A204.1 (cell line): Measurements from ENCODE around the gene GRIP1.

Experiments
- FAIRE-seq: peaks from 2 replicates; lab custom pipeline; 2012; peaks lifted over from hg19 to GRCh38; lab: Jason Lieb, UNC

Gene GRIP1

DNA sequence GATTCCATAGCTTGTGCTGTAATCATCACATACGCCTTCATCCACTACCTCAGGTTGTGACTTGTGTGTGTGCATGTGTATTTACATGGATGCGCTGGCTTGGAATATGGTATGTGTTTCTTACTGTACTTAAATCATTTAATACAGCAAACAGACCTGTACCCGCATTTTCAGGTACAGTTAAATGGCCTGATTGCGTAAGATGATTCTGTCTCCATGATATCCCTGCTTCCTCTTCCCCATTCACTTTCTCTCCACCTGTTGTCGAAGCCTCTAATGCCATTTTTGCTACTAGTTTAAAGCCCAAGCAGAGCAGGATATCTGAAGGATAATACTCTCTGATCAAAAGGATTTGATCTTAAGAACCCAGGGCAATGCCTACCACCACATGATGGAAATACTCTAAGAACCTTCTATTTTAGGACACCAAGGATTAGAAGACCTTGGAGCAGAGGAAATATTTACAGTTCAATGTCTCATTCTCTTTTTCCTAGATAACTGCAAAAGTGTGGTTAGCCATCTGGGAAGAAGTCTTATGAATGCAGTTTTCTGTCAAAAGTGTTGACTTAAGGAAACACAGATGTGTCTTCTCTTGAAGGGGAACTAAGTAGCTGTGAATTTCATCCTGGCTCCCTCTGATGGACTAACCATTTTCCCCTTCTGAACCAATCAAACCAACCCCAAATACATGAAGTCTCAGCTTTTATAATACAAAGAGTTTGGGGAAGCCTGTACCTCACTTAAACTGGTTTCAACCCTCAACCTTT is 297.9 kb downstream of the GRIP1 start:
- no peak for FAIRE-seq

GRCh38 chr12:66379616-66380015 is 299.3 kb downstream of the GRIP1 start:
- no peak for FAIRE-seq

- no peak for FAIRE-seq
These were observed 303.3 kb downstream of the GRIP1 start for GRCh38 chr12:66375560-66375959.

- FAIRE-seq = no peak
These were observed 306.9 kb downstream of the GRIP1 start for GRCh38 chr12:66371982-66372381.

DNA sequence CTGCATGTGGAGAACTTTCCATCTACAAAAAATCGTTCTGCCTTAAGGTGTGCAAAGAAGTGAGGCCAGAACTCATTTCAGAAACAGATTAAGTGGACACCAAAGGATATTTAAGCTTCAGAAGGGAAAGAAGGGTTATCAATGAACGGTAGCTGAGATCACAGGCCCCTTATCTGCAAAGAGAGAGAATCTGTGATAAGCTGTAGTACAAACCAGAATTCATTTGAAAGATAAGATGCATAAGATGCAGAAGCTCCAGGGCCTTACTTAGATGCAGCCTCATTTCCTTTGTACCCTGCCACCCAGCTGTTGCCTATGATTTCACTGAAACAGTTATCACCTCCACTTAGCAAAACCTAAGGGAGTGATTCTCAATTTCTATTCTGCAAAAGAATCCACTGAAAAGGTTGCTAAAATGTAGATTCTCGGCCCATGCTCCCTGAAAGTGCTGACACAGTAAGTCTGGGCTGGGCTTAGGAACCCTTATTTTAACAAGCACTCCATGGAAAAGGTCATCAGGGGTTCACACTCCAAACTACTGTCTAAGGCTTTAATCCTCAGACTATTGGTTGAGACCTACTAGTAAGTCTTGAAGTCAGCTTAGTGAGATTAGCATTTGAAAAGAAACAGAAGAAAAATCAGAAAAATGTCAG is 311.7 kb downstream of the GRIP1 start:
- FAIRE-seq = no peak

DNA sequence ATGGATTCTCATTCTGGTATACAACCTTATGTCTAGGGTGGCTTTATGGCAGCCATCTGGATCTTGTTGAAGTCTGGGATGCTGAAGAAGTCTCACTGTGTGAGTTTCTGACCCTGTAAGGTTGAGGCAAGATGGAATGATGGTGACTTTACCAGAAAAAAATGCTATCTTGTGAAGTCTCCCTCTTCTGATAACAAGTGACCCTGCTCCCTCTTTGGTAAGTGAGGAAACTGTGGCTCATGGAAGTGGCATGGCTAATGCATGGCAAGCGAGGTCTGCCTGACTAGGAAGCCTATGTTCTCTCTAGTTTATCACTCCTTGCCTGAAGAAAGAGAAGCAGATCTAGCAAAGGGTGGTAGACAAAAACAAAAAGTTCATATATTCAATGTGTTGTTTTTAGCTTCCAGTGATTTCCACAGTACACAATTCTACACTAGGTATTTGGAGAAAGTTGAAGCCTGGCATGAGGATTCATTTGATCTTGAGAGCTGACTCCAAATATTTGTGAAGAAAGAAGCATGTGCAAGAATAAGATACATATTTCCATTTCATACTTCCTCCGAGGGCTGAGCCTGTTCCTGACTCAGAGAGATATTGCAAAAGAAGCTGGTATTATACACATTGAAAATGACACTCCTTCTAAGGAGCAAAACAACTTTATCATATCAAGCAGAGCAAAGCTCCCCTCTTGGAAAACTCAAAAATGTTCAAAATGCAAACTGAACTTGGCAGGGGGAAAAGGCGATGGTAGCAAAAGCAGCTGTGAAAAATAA is 313.0 kb downstream of the GRIP1 start:
- FAIRE-seq = no peak

DNA sequence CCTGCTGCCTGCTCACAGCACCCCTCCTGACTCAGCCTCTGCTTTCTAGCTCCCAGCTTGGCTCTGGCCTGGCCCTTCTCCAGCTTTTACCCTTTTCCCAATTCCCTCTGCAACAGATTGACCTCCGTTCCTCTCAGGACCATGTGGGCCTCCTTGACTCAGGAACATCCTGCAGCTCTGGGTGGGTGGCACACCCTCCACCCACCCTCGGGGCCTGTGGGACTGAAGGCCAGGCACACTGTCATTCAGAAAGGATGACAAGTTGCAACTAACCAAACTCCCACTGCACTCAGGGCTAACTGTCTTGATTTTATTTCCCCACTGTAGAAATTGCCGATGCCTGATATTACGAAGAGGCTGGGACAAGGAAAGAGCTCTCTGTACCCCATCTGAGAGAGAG is 317.2 kb downstream of the GRIP1 start:
- FAIRE-seq = no peak

GRCh38 chr12:66359300-66359699 is 319.6 kb downstream of the GRIP1 start:
- no peak for FAIRE-seq

- no peak for FAIRE-seq
These were observed 324.6 kb downstream of the GRIP1 start for GRCh38 chr12:66354291-66354690.

DNA sequence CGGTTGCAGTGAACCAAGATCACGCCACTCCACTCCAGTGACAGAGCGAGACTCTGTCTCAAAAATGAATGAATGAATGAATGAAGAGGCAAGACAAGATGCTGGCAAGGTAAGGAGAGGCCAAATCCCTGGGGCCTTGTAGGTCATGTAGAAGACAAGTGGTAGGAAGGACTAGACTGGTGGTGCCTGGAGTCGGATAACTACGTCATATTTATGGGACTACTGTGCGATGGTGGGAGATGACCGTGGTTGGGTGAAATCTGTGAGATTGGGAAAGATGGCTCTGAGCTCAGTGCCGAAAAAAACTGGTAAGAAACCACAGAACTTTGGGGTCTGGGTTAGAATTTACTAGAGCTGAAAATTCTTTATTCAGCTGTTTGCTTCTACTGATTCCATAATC is 326.0 kb downstream of the GRIP1 start:
- FAIRE-seq = no peak

DNA sequence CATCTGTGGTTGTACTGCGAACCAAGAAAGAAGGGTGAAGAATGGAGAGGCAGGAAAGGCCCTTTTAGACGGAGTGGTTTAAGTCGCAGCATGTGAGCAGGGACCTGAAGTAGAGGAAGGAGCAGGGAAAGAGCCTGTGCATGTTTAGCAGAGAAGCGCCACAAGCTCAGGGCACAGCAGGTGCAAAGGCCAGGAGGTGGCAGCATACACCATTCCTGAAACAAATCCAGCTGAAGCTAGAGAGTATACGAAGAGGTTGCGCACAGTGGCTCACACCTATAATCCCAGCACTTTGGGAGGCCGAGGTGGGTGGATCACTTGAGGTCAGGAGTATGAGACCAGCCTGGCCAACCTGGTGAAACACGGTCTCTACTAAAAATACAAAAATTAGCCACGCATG is 326.7 kb downstream of the GRIP1 start:
- FAIRE-seq = no peak

- FAIRE-seq = no peak
These were observed 327.6 kb downstream of the GRIP1 start for GRCh38 chr12:66351301-66351700.

DNA sequence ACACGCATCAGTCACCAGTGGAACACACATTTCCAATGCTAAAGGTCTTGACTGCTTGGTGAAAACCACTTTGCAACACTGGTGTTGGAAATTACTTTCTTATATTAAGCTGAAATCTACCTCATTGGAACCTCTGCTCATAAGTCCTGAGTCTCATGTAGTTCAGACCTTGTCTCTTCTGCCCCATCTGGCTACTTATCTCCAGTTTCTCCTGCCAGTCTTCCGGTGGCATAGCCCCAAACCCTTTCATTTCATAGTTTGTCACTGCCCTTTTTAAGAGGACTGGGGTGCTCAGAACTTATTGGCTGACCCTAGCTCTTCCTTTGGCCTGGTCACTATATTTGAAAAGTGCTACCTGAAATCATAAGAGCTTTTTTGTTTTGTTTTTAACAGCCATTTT is 332.9 kb downstream of the GRIP1 start:
- FAIRE-seq = no peak

DNA sequence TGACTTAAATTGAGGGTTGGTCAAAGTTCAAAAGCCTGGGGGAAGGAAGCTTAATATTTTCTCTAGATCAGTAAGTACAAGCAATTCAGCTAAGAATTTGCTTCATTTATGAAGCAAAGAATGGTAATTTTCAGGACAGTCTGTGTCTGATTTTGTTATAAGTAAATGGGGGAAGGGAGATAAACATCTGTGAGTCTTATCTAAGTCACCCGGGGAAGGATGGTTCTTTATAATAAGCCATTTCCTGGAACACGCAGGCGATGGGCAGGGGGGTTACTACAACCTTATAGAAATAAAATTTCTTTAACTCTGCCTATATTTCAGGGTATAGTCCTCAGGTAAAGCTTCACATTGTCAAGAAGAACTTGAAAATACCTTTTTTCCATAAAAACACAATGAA is 333.7 kb downstream of the GRIP1 start:
- no peak for FAIRE-seq

- no peak for FAIRE-seq
These were observed 337.8 kb downstream of the GRIP1 start for GRCh38 chr12:66341126-66341525.

GRCh38 chr12:66340131-66340530 is 338.7 kb downstream of the GRIP1 start:
- FAIRE-seq = no peak

GRCh38 chr12:66337381-66338010 is 341.4 kb downstream of the GRIP1 start:
- no peak for FAIRE-seq

DNA sequence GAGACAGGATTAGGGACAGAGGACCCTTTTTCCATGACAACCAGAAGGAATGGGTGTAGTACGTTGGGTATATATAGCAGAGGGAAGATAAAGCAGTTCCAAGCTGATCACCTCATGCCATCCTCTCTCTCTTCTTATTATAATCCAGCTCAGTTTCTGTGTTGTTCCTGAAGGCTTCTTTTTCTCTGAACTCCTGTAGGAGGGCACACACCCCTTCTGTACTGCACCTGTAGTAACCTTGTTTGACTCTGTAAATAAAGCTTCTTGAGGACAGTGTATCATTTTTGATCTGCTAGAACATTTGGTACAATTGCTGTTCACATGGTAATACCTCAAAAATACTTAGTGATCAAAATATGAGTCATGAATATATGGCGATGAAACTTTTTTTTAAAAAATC is 343.1 kb downstream of the GRIP1 start:
- FAIRE-seq = no peak

- FAIRE-seq = no peak
These were observed 347.1 kb downstream of the GRIP1 start for GRCh38 chr12:66331814-66332213.

DNA sequence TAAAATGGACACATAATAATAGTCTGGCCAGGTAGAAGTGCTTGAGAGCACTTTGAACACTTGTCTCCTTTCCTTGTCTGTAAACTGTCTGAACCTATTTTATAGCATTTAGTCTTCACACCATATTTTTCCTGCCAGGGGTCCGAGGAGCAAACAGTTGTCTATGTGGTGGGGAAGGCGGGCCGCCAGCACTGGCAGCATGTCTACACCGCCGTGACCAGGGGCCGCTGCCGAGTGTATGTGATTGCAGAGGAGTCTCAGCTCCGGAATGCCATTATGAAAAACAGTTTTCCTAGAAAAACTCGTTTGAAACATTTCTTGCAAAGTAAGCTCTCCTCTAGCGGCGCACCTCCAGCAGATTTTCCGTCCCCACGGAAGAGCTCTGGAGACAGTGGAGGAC is 347.9 kb downstream of the GRIP1 start:
- FAIRE-seq = no peak

GRCh38 chr12:66329941-66330340 is 348.9 kb downstream of the GRIP1 start:
- no peak for FAIRE-seq

DNA sequence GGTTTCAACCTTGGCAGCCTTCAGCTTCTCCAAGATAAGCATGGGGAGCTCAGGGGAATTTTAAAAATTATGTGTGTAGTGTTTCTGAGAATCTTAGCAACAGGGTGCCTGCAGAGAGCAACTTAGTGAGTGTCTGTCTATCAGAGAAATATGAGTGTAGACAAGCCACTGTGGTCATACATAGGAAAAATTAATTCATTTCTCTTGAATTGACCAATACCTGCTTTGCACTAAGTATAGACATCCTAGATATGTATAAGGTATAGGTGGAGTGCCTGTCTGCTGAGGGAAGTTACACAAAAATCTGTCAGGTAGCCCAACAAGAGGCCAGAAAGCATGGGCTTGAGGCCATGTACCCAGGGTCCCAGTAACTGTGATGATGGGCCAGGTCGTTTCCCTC is 355.9 kb downstream of the GRIP1 start:
- no peak for FAIRE-seq

GRCh38 chr12:66321435-66321834 is 357.4 kb downstream of the GRIP1 start:
- FAIRE-seq = no peak
